Sigmoid colon (tissue), 7 donors: ENCODE measurements around the gene TMEM233. TPM values are rescaled to one million over a fixed set of nuclear protein-coding genes. Genes with fewer than 3 reads are reported as not detected.

ENCODE experiments used
- DNase-seq: peaks from one replicate; pipeline ENCODE4 v3.0.0-alpha.2; 2019
- H3K27ac ChIP-seq, 4 donors: fragments of 200-600 bp; sonication (generic); one replicate each; pipeline ENCODE4 v1.5.1; 2016 to 2019; ENCODE audit warnings: mild to moderate bottlenecking in 1 of 4
- H3K27me3 ChIP-seq, 3 donors: fragments of 200-600 bp; sonication (generic); one replicate each; pipeline ENCODE4 v1.5.1; 2019; ENCODE audit warnings: mild to moderate bottlenecking in 1 of 3
- H3K36me3 ChIP-seq, 4 donors: fragments of 200-600 bp; sonication (generic); one replicate each; pipeline ENCODE4 v1.5.1; 2016 to 2019
- H3K4me1 ChIP-seq, 4 donors: fragments of 200-600 bp; sonication (generic); one replicate each; pipeline ENCODE4 v1.5.1; 2017 to 2019
- H3K4me3 ChIP-seq, 4 donors: fragments of 200-600 bp; sonication (generic); one replicate each; pipeline ENCODE4 v1.5.1; 2017 to 2019; ENCODE audit warnings: mild to moderate bottlenecking in 2 of 4, moderate library complexity in 1 of 4
- H3K9me3 ChIP-seq, 4 donors: fragments of 200-600 bp in 3 of 4; sonication (generic) in 3 of 4; one replicate each; pipeline versions ENCODE4 v1.5.1 to v1.6.1; 2013 to 2019
- EP300 ChIP-seq, 4 donors: sonication (generic); formaldehyde crosslinking; IDR thresholded peaks; one replicate each; pipeline ENCODE4 v1.6.1; 2017; ENCODE audit warnings: antibody characterized with exemption in 4 of 4
- POLR2A ChIP-seq, 2 donors: fragments of 450-650 bp; IDR thresholded peaks; one replicate each; pipeline ENCODE4 v1.6.1; 2016; ENCODE audit warnings: antibody characterized with exemption in 2 of 2, mild to moderate bottlenecking in 2 of 2, moderate library complexity in 2 of 2
- POLR2AphosphoS5 ChIP-seq, 4 donors: sonication (generic); formaldehyde crosslinking; IDR thresholded peaks; one replicate each; pipeline ENCODE4 v1.6.1; 2017; ENCODE audit warnings: antibody characterized with exemption in 4 of 4
- WGBS, 2 donors: extraction: QIAGEN DNeasy Blood & Tissue Kit; methylation state at CpG; one replicate each; pipeline ENCODE4 v1.1.7; 2013; 5-methylcytosine and 5-hydroxymethylcytosine counted together
- intact Hi-C: fragments of 100-400 bp; cut with DNase I; formaldehyde crosslinking; loops from one replicate; pipeline ENCODE4 v1.15.1; 2023
- polyA plus RNA-seq, 3 donors: library from polyadenylated mRNA; stranded (reverse); fragments of 200-250 nt; gene quantifications; one replicate each; pipeline ENCODE4 v1.2.3, GENCODE V29; 2013
- total RNA-seq, 4 donors: library from RNA; depleted of rRNA; stranded (reverse); fragments of >200 nt; gene quantifications; one replicate each; pipeline ENCODE4 v1.1.0, GENCODE V29; 2016
- TF ChIP-seq, protein P1 (sequence below), 4 experiments: fragments of 450-650 bp in 3 of 4; fragments of 200-600 bp in 1 of 4; IDR thresholded peaks; one replicate each; pipeline ENCODE4 v1.5.1; 2016 to 2019; ENCODE audit warnings: antibody characterized with exemption in 4 of 4, mild to moderate bottlenecking in 3 of 4, moderate library complexity in 2 of 4
- donor health status: healthy with polysubstance abuse.
- donor health status: Bipolar disorder and iron deficiency.
- donor health status: healthy.

The TMEM233 gene
- total and polyA plus RNA-seq, 7 donors = 0.10 TPM; not detected in 6

GRCh38 chr12:119682639-119683252 lies 89.2 kb downstream of the TMEM233 start:
- DNase-seq = no peak
- intact Hi-C loops = no loop called here
- no peak overlapping the region for H3K4me3 ChIP-seq
- no peaks in the 10 kb centered on the region for H3K27me3 ChIP-seq
- peaks cover 24 to 46% (median 41%) of the 10 kb centered on the region in 4 donors for H3K36me3 ChIP-seq
- H3K27ac ChIP-seq = peak overlapping the region in 3 of 4 donors; percentile 12 to 29 (median 22)
- H3K9me3 ChIP-seq = no peaks in the 10 kb centered on the region
- WGBS, 2 donors = 36 to 45% methylated on average over 3 of the region's 3 CpGs
- TF ChIP-seq EP300 (IDR thresholded peaks at IDR 0.05) = no peak
- H3K4me1 ChIP-seq = no peaks in the 10 kb centered on the region

DNA sequence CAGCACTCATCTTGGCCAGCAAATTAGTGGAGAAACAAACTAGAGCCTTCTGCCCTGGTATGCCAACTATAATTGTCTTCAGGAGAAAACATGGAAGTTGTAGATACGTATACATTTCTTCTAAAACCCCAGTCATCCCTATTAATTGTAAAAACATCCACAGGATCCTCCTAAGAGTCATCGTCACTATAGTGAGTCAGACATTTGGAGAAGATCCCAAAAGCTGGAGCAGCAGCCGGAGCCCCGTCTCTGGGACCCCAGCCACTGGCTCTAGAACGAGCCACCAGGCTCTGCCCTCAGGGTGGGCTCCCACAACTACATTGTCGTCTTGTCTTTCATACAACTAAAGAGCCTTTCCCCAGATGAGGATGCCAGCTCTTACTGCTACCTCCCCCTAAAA lies 89.8 kb downstream of the TMEM233 start:
- intact Hi-C loops = no loop called here
- no peak overlapping the region for H3K4me3 ChIP-seq
- H3K27me3 ChIP-seq = no peaks in the 10 kb centered on the region
- H3K36me3 ChIP-seq = peaks cover 19 to 39% (median 35%) of the 10 kb centered on the region in 4 donors
- H3K27ac ChIP-seq = no peak overlapping the region
- no peak for DNase-seq
- no peaks in the 10 kb centered on the region for H3K9me3 ChIP-seq
- TF ChIP-seq, protein P1, sequence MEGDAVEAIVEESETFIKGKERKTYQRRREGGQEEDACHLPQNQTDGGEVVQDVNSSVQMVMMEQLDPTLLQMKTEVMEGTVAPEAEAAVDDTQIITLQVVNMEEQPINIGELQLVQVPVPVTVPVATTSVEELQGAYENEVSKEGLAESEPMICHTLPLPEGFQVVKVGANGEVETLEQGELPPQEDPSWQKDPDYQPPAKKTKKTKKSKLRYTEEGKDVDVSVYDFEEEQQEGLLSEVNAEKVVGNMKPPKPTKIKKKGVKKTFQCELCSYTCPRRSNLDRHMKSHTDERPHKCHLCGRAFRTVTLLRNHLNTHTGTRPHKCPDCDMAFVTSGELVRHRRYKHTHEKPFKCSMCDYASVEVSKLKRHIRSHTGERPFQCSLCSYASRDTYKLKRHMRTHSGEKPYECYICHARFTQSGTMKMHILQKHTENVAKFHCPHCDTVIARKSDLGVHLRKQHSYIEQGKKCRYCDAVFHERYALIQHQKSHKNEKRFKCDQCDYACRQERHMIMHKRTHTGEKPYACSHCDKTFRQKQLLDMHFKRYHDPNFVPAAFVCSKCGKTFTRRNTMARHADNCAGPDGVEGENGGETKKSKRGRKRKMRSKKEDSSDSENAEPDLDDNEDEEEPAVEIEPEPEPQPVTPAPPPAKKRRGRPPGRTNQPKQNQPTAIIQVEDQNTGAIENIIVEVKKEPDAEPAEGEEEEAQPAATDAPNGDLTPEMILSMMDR (IDR thresholded peaks at IDR 0.05) = no peak
- TF ChIP-seq POLR2AphosphoS5 (IDR thresholded peaks at IDR 0.05) (no peak), EP300 (IDR thresholded peaks at IDR 0.05) (no peak), POLR2A (IDR thresholded peaks at IDR 0.05) (no peak)
- no peaks in the 10 kb centered on the region for H3K4me1 ChIP-seq
- 27 to 71% methylated on average over 6 of the region's 6 CpGs for WGBS, 2 donors

DNA sequence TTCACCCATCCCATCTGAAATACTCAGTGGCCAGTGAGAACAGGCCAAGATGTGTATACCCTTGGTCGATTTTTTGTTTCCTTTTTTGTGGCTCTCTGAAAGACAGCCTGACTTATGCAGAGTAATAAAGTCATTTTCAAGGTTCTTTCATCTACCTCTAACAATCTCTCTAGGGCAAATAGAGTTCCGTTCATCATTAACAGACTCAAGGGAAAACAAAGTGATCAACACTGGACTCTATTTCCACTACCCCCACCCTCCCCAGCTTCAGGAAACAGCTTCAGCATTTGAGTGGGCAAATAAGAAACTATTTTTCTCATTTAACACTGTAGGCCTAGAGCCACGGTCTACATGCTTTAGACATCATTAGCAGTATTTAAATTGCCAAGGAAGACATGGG lies 90.2 kb downstream of the TMEM233 start:
- Histone ChIP-seq H3K27me3 (no peaks in the 10 kb centered on the region), H3K4me3 (no peak overlapping the region), H3K27ac (no peak overlapping the region), H3K9me3 (no peaks in the 10 kb centered on the region), H3K36me3 (peaks cover 15 to 35% (median 31%) of the 10 kb centered on the region in 4 donors), H3K4me1 (no peaks in the 10 kb centered on the region)
- WGBS, 2 donors = 14 to 64% methylated on average over 3 of the region's 3 CpGs
- no peak for DNase-seq
- TF ChIP-seq POLR2A (IDR thresholded peaks at IDR 0.05) (no peak), POLR2AphosphoS5 (IDR thresholded peaks at IDR 0.05) (no peak), EP300 (IDR thresholded peaks at IDR 0.05) (no peak)
- TF ChIP-seq, protein P1 (IDR thresholded peaks at IDR 0.05) = no peak
- intact Hi-C loops = no loop called here

DNA sequence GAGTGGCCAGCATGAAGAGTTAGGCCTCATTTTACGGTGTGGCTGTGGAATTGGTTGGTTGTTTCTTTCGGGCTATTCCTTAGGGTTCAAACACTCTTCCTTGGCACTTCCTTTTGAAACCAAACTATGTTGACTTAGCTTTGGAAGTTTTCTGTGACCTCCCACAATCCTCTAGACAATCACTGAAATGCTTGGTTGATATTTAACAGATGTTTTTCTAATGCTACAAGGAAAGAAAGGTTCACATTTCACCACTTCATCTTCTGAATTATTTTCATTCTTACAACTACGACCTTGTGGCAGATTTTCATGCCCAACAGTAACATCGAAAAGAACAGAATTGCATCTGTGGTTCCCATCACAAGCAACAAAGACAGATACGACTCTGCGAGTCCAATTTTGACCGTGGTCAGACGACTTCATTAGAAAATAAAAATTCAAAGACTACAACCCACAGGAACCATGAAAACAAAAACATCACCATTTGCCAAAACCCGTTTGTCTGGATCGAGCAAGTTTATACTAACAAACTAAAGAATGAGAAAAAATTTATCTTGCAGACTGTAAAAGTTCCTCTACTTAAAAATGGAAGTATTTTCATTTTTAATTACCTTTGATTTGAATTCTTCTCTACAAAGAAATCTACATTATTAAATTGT lies 91.3 kb downstream of the TMEM233 start:
- H3K4me1 ChIP-seq = no peaks in the 10 kb centered on the region
- TF ChIP-seq POLR2A (IDR thresholded peaks at IDR 0.05) = no peak
- TF ChIP-seq, protein P1 (IDR thresholded peaks at IDR 0.05) = no peak
- no peak for TF ChIP-seq POLR2AphosphoS5 (IDR thresholded peaks at IDR 0.05)
- TF ChIP-seq EP300 (IDR thresholded peaks at IDR 0.05) = no peak
- DNase-seq = no peak
- H3K9me3 ChIP-seq = no peaks in the 10 kb centered on the region
- intact Hi-C loops = no loop called here
- peaks cover 8 to 25% (median 21%) of the 10 kb centered on the region in 4 donors for H3K36me3 ChIP-seq
- no peak overlapping the region for H3K27ac ChIP-seq
- H3K4me3 ChIP-seq = no peak overlapping the region
- no peaks in the 10 kb centered on the region for H3K27me3 ChIP-seq
- WGBS, 2 donors = 16 to 65% methylated on average over 10 of the region's 10 CpGs

GRCh38 chr12:119685375-119685774 lies 91.8 kb downstream of the TMEM233 start:
- no peak for DNase-seq
- peaks cover 2 to 19% (median 15%) of the 10 kb centered on the region in 4 donors for H3K36me3 ChIP-seq
- H3K4me1 ChIP-seq = no peaks in the 10 kb centered on the region
- intact Hi-C loops = no loop called here
- no peak overlapping the region for H3K27ac ChIP-seq
- no peaks in the 10 kb centered on the region for H3K9me3 ChIP-seq
- WGBS, 2 donors = 48 to 77% methylated on average over 4 of the region's 4 CpGs
- no peak overlapping the region for H3K4me3 ChIP-seq
- H3K27me3 ChIP-seq = no peaks in the 10 kb centered on the region
- TF ChIP-seq EP300 (IDR thresholded peaks at IDR 0.05) (no peak), POLR2AphosphoS5 (IDR thresholded peaks at IDR 0.05) (no peak), POLR2A (IDR thresholded peaks at IDR 0.05) (no peak)
- TF ChIP-seq, protein P1 (IDR thresholded peaks at IDR 0.05) = no peak
